HepG2 (cell line): ENCODE data around the gene PHF13. TPM values are rescaled to one million over a fixed set of nuclear protein-coding genes. Genes with fewer than 3 reads are reported as not detected.

ENCODE experiments used
- ATAC-seq: fragments of 200-7000 bp; cut with Tn5 transposase; 3 replicates; pipeline ENCODE4 v1.9.1; 2020; ENCODE audit warnings: mild to moderate bottlenecking, moderate library complexity
- BruUV-seq: library from RNA; stranded (reverse); fragments of 400-500 nt; replicated peaks from 2 replicates; lab custom pipeline; 2021; lab: Mats Ljungman, UMichigan
- CTCF ChIA-PET: fragments of 300-600 bp; formaldehyde crosslinking; extraction: SDS; loops from one replicate; lab custom pipeline; 2021; ENCODE audit warnings: low total read pairs, inconsistent platforms, low intra/inter-chr PET ratio; lab: Yijun Ruan, JAX
- POLR2A ChIA-PET: fragments of 350-600 bp; sonication (Branson Sonifier 250); formaldehyde crosslinking; loops from one replicate; lab custom pipeline; 2020; ENCODE audit warnings: antibody characterized with exemption, inconsistent platforms; lab: Yijun Ruan, JAX
- DNase-seq: peaks from one replicate; pipeline ENCODE4 v3.0.0-alpha.2; 2015; ENCODE audit warnings: low spot score
- FAIRE-seq: peaks from 3 replicates; lab custom pipeline; 2011; peaks lifted over from hg19 to GRCh38; lab: Jason Lieb, UNC
- H2AFZ ChIP-seq: one replicate; pipeline ENCODE4 v1.6.1; 2011; ENCODE audit warnings: low read length, inconsistent platforms
- H3K27ac ChIP-seq: fragments of 300-600 bp; 3 replicates; pipeline ENCODE4 v1.8.0; 2011; ENCODE audit warnings: mixed run types, mild to moderate bottlenecking, mixed read lengths, low read length, inconsistent platforms; ENCODE audit not compliant: insufficient read depth; ENCODE audit errors: extremely low read length
- H3K27me3 ChIP-seq, 2 experiments: fragments of 200-600 bp in 1 of 2; 2 replicates in 1 of 2; 3 replicates in 1 of 2; pipeline versions ENCODE4 v1.6.0 to v1.8.0; 2011; ENCODE audit warnings: low read length in 2 of 2, mild to moderate bottlenecking in 2 of 2, moderate library complexity in 2 of 2, inconsistent platforms in 1 of 2; ENCODE audit not compliant: insufficient read depth in 2 of 2, control insufficient read depth in 1 of 2
- H3K36me3 ChIP-seq, 2 experiments: fragments of 200-600 bp in 1 of 2; replicated peaks in 1 of 2; 2 replicates in 1 of 2; 3 replicates in 1 of 2; pipeline versions ENCODE4 v1.5.1 to v1.8.0; 2011; ENCODE audit warnings: low read length in 2 of 2, inconsistent platforms in 1 of 2; ENCODE audit not compliant: insufficient read depth in 2 of 2, control insufficient read depth in 1 of 2
- H3K4me1 ChIP-seq: 2 replicates; pipeline ENCODE4 v1.5.1; 2012; ENCODE audit warnings: low read length, inconsistent platforms; ENCODE audit not compliant: insufficient read depth
- H3K4me2 ChIP-seq: 2 replicates; pipeline ENCODE4 v1.6.0; 2011; ENCODE audit warnings: low read depth, low read length, inconsistent platforms
- H3K4me3 ChIP-seq, 3 experiments: fragments of 200-600 bp in 1 of 3; sonication (generic), shearing (Covaris generic) in 1 of 3; replicated peaks in 1 of 3; 2 replicates each; pipeline ENCODE4 v1.5.1; 2011 to 2016; ENCODE audit warnings: low read length in 3 of 3, inconsistent platforms in 2 of 3, low read depth in 2 of 3, mild to moderate bottlenecking in 2 of 3, control low read depth in 1 of 3, mixed read lengths in 1 of 3; ENCODE audit not compliant: insufficient read depth in 1 of 3
- H3K79me2 ChIP-seq: one replicate; pipeline ENCODE4 v1.6.1; 2011; ENCODE audit warnings: low read length, inconsistent platforms; ENCODE audit not compliant: insufficient read depth
- H3K9ac ChIP-seq: 2 replicates; pipeline ENCODE4 v1.6.0; 2011; ENCODE audit warnings: mild to moderate bottlenecking, low read depth, low read length, inconsistent platforms; ENCODE audit not compliant: insufficient read depth
- H3K9me3 ChIP-seq: 2 replicates; pipeline ENCODE4 v1.5.1; 2012; ENCODE audit warnings: mild to moderate bottlenecking, low read length
- H4K20me1 ChIP-seq: 2 replicates; pipeline ENCODE4 v1.6.0; 2011; ENCODE audit warnings: inconsistent platforms, mild to moderate bottlenecking, low read length, moderate library complexity; ENCODE audit not compliant: insufficient read depth
- AGO2 ChIP-seq: fragments of 200-400 bp; formaldehyde crosslinking; optimal IDR thresholded peaks from 2 replicates; pipeline ENCODE3; 2017; ENCODE audit warnings: mild to moderate bottlenecking, low read depth, low read length, moderate library complexity
- AKAP8 ChIP-seq: sonication (generic); formaldehyde crosslinking; IDR thresholded peaks from 2 replicates; pipeline ENCODE4 v1.5.1; 2020; ENCODE audit warnings: mild to moderate bottlenecking, missing genetic modification reagents
- ELF4 ChIP-seq: sonication (generic); formaldehyde crosslinking; IDR thresholded peaks from 2 replicates; pipeline ENCODE4 v1.5.0; 2020; ENCODE audit warnings: missing genetic modification reagents, mild to moderate bottlenecking, moderate library complexity, borderline replicate concordance
- GTF3A ChIP-seq: sonication (generic); formaldehyde crosslinking; conservative IDR thresholded peaks from 2 replicates; pipeline ENCODE4 v1.4.0; 2020; ENCODE audit warnings: mild to moderate bottlenecking, missing genetic modification reagents
- HMG20A ChIP-seq: IDR thresholded peaks from 2 replicates; pipeline ENCODE4 v1.6.1; 2016; ENCODE audit warnings: borderline replicate concordance
- MED1 ChIP-seq: sonication (generic); formaldehyde crosslinking; IDR thresholded peaks from 2 replicates; pipeline ENCODE4 v1.4.0; 2020; ENCODE audit warnings: missing genetic modification reagents
- NRL ChIP-seq: sonication (generic); formaldehyde crosslinking; IDR thresholded peaks from 2 replicates; pipeline ENCODE4 v1.5.0; 2020; ENCODE audit warnings: missing genetic modification reagents, mild to moderate bottlenecking, moderate library complexity, borderline replicate concordance
- POLR2A ChIP-seq, 2 experiments: IDR thresholded peaks; 2 replicates each; pipeline ENCODE4 v1.6.1; 2011; ENCODE audit warnings: low read depth in 2 of 2, low read length in 2 of 2, mild to moderate bottlenecking in 1 of 2, moderate library complexity in 1 of 2; ENCODE audit not compliant: insufficient read depth in 1 of 2
- RBFOX2 ChIP-seq: fragments of 200-400 bp; formaldehyde crosslinking; IDR thresholded peaks from 2 replicates; pipeline ENCODE4 v1.6.1; 2017; ENCODE audit warnings: low read depth, mild to moderate bottlenecking, low read length
- RFXANK ChIP-seq: IDR thresholded peaks from 2 replicates; pipeline ENCODE4 v1.6.1; 2016
- SOX5 ChIP-seq: IDR thresholded peaks from 2 replicates; pipeline ENCODE4 v1.6.1; 2016; ENCODE audit warnings: borderline replicate concordance
- ZBTB33 ChIP-seq: sonication (generic); formaldehyde crosslinking; IDR thresholded peaks from 2 replicates; pipeline ENCODE4 v1.4.0; 2020; ENCODE audit warnings: missing genetic modification reagents
- ZBTB38 ChIP-seq: sonication (generic); formaldehyde crosslinking; IDR thresholded peaks from 2 replicates; pipeline ENCODE4 v1.5.1; 2020; ENCODE audit warnings: mild to moderate bottlenecking, missing genetic modification reagents
- ZKSCAN1 ChIP-seq: fragments of 150-350 bp; IDR thresholded peaks from 2 replicates; pipeline ENCODE4 v1.6.1; 2014; ENCODE audit warnings: low read length
- ZNF570 ChIP-seq: sonication (generic); formaldehyde crosslinking; IDR thresholded peaks from 2 replicates; pipeline ENCODE4 v1.4.0; 2020; ENCODE audit warnings: mild to moderate bottlenecking, missing genetic modification reagents, borderline replicate concordance
- ZNF670 ChIP-seq: sonication (generic); formaldehyde crosslinking; IDR thresholded peaks from 2 replicates; pipeline ENCODE4 v1.8.0; 2022; ENCODE audit warnings: mild to moderate bottlenecking, missing genetic modification reagents, borderline replicate concordance
- ZNF713 ChIP-seq: sonication (generic); formaldehyde crosslinking; IDR thresholded peaks from 2 replicates; pipeline ENCODE4 v1.4.0; 2020; ENCODE audit warnings: mild to moderate bottlenecking, missing genetic modification reagents
- ZNF773 ChIP-seq: sonication (generic); formaldehyde crosslinking; IDR thresholded peaks from 2 replicates; pipeline ENCODE4 v1.4.0; 2020; ENCODE audit warnings: missing genetic modification reagents, borderline replicate concordance
- WGBS: methylation state at CpG from one replicate; pipeline ENCODE4 v1.1.6; 2017; ENCODE audit warnings: low lambda C conversion rate; 5-methylcytosine and 5-hydroxymethylcytosine counted together
- in situ Hi-C: cut with HindIII; loops from 2 replicates; pipeline ENCODE4 v1.10.0; 2017; ENCODE audit warnings: low pct_unique_long_range_greater_than_20kb; ENCODE audit not compliant: extremely low pct_ligation_motif_present
- intact Hi-C: fragments of 100-400 bp; cut with micrococcal nuclease; formaldehyde crosslinking; loops from one replicate; pipeline ENCODE4 v1.10.0; 2022; ENCODE audit not compliant: unreplicated experiment
- polyA plus RNA-seq, 8 experiments: library from polyadenylated mRNA; depleted of rRNA in 3 of 8; stranded (reverse) in 7 of 8; unstranded in 1 of 8; fragments of >200 nt; fragmentation: Illumina TruSeq in 4 of 8; extraction: Trizol in 4 of 8; gene quantifications; 2 replicates each; pipeline versions ENCODE4 v1.2.1 to v1.2.3, GENCODE V29; 2011 to 2016; ENCODE audit warnings: low read depth in 4 of 8, missing spikeins in 1 of 8, mixed read lengths in 1 of 8; ENCODE audit not compliant: insufficient read depth in 1 of 8
- total RNA-seq, 5 experiments: library from RNA; depleted of rRNA; stranded (reverse); fragments of >200 nt; fragmentation: Illumina TruSeq; extraction: Trizol; gene quantifications; 2 replicates each; pipeline ENCODE4 v1.2.3, GENCODE V29; 2016; ENCODE audit warnings: low read depth in 1 of 5
- TF ChIP-seq, protein P1 (sequence below): sonication (generic); formaldehyde crosslinking; IDR thresholded peaks from 2 replicates; pipeline ENCODE4 v1.5.1; 2020; ENCODE audit warnings: mild to moderate bottlenecking, missing genetic modification reagents, moderate library complexity

The PHF13 gene
- total and polyA plus RNA-seq, 2 of the 13 experiments (the other 11 are each of a cell fraction or from before 2014, with no cell fraction given) = 4.7 to 7.4 TPM

DNA sequence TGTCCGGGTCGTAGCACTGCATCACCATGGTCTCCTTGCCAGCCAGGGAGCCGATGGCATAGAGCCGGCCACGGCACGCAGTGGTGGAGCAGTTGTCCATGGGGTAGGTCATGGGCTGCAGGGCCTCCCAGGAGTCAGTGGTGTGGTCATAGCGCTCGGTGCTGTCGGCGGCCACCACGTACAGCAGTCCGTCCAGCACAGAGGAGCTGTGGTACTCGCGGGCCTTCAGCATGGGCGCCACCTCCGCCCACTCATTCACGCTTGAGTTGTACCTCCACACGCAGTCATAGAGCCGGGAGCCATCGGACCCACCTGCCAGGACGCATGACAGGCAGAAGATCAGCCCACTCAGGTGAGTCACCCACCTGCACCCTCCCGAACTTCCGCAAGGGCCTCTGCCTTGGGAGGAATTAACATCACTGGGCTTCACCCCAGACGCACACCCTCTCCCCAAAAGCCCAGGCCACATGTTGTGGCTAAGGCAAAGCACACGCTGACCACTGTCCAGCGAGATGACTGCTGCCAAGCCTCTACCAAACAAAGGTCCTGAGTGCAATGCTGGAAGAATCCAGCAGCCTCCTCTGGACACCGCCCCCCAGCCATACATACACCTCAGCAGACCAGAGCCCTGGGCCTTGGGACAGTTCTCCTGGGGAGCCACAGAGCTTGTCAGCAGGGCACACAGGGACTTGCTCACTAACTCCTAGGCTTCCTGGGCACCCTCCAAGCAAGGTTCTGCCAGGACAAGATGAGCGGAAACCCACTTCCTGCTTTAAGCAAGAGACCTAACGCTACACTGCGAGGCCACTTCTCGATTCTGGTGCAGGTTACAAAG lies 14.2 kb upstream of the PHF13 start:
- ATAC-seq = no peak
- H3K79me2 ChIP-seq = peaks cover 60% of the 10 kb centered on the region
- H3K4me3 ChIP-seq = peak overlapping the region; percentile 41 to 93 (median 92); a peak in 5 of 6 replicates
- peaks cover 58% of the 10 kb centered on the region for H4K20me1 ChIP-seq
- ChIA-PET POLR2A (interaction anchor here (1.3 to 7.1 kb wide), 4 partner anchors 10 to 18 kb away, joined by 5 to 113 read pairs (median 34); partner anchors contain the start of genes PHF13 and ZBTB48), CTCF (no interaction called here)
- DNase-seq = no peak
- H3K9me3 ChIP-seq = no peaks in the 10 kb centered on the region
- peaks cover 23 to 50% of the 10 kb centered on the region in 2 experiments for H3K36me3 ChIP-seq
- 88% methylated on average over 16 of the region's 31 CpGs for WGBS
- no peaks in the 10 kb centered on the region; a peak in 1 of 5 replicates for H3K27me3 ChIP-seq
- in situ Hi-C loops (no loop called here), intact Hi-C loops (no loop called here)
- no peak for FAIRE-seq
- H3K9ac ChIP-seq = peak overlapping the region; percentile 87; the same call in 1 of the 2 replicates
- peak overlapping the region; percentile 97 for H3K4me2 ChIP-seq
- H3K4me1 ChIP-seq = peaks cover 40% of the 10 kb centered on the region
- H3K27ac ChIP-seq = peak overlapping the region; percentile 27
- no TSS peak for BruUV-seq
- H2AFZ ChIP-seq = no peak overlapping the region
- no peak for TF ChIP-seq NRL
- peak; percentile 85 for TF ChIP-seq AGO2
- TF ChIP-seq ZBTB33 = peak; percentile 73; the same call in 1 of the 2 replicates
- TF ChIP-seq GTF3A (CRISPR knock-in tag) = no peak
- no peak for TF ChIP-seq ZNF670 (CRISPR knock-in tag)
- TF ChIP-seq, protein P1, sequence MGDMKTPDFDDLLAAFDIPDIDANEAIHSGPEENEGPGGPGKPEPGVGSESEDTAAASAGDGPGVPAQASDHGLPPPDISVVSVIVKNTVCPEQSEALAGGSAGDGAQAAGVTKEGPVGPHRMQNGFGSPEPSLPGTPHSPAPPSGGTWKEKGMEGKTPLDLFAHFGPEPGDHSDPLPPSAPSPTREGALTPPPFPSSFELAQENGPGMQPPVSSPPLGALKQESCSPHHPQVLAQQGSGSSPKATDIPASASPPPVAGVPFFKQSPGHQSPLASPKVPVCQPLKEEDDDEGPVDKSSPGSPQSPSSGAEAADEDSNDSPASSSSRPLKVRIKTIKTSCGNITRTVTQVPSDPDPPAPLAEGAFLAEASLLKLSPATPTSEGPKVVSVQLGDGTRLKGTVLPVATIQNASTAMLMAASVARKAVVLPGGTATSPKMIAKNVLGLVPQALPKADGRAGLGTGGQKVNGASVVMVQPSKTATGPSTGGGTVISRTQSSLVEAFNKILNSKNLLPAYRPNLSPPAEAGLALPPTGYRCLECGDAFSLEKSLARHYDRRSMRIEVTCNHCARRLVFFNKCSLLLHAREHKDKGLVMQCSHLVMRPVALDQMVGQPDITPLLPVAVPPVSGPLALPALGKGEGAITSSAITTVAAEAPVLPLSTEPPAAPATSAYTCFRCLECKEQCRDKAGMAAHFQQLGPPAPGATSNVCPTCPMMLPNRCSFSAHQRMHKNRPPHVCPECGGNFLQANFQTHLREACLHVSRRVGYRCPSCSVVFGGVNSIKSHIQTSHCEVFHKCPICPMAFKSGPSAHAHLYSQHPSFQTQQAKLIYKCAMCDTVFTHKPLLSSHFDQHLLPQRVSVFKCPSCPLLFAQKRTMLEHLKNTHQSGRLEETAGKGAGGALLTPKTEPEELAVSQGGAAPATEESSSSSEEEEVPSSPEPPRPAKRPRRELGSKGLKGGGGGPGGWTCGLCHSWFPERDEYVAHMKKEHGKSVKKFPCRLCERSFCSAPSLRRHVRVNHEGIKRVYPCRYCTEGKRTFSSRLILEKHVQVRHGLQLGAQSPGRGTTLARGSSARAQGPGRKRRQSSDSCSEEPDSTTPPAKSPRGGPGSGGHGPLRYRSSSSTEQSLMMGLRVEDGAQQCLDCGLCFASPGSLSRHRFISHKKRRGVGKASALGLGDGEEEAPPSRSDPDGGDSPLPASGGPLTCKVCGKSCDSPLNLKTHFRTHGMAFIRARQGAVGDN = peak; percentile 28
- no peak for TF ChIP-seq RFXANK (CRISPR knock-in tag)
- no peak for TF ChIP-seq ZNF713 (CRISPR knock-in tag)
- TF ChIP-seq ZKSCAN1 = no peak
- no peak for TF ChIP-seq SOX5 (CRISPR knock-in tag)
- no peak for TF ChIP-seq ZNF570
- TF ChIP-seq RBFOX2 = peak; percentile 62; the same call in 1 of the 2 replicates
- TF ChIP-seq ZBTB38 (CRISPR knock-in tag) = peak; percentile 79
- no peak for TF ChIP-seq MED1 (CRISPR knock-in tag)
- TF ChIP-seq HMG20A (CRISPR knock-in tag) = no peak
- TF ChIP-seq AKAP8 = 0 out of 2 replicates have a peak, but pooled peaks have one; percentile 38
- TF ChIP-seq ZNF773 (CRISPR knock-in tag) = no peak
- peak in 1 of 2 experiments; percentile 34; a peak in 1 of 4 replicates for TF ChIP-seq POLR2A (IDR thresholded peaks at IDR 0.05; ENCODE audit: insufficient read depth in 1 of 2, low read depth in 2 of 2, low read length in 2 of 2)
- TF ChIP-seq ELF4 (CRISPR knock-in tag) = no peak
